NB4 (cell line): ENCODE results near the gene FAM20A.

ENCODE experiments used
- DNase-seq: peaks from one replicate; pipeline ENCODE4 v3.0.0; 2010; ENCODE audit warnings: low read depth
- H3K4me3 ChIP-seq: one replicate; pipeline ENCODE4 v1.5.1; 2011; ENCODE audit warnings: mild to moderate bottlenecking, low read depth, low read length, moderate library complexity
- MAX ChIP-seq: IDR thresholded peaks from 2 replicates; pipeline ENCODE4 v1.6.1; 2011; ENCODE audit warnings: low read depth, low read length
- MYC ChIP-seq: IDR thresholded peaks from 2 replicates; pipeline ENCODE4 v1.6.1; 2011; ENCODE audit warnings: low read depth, low read length
- POLR2A ChIP-seq: IDR thresholded peaks from 2 replicates; pipeline ENCODE4 v1.6.1; 2011; ENCODE audit warnings: mild to moderate bottlenecking; ENCODE audit not compliant: insufficient read length; ENCODE audit errors: extremely low read depth
- TF ChIP-seq, protein P1 (sequence below): IDR thresholded peaks from one replicate; pipeline ENCODE4 v1.5.1; 2012; ENCODE audit warnings: low read depth, low read length

The FAM20A gene

DNA sequence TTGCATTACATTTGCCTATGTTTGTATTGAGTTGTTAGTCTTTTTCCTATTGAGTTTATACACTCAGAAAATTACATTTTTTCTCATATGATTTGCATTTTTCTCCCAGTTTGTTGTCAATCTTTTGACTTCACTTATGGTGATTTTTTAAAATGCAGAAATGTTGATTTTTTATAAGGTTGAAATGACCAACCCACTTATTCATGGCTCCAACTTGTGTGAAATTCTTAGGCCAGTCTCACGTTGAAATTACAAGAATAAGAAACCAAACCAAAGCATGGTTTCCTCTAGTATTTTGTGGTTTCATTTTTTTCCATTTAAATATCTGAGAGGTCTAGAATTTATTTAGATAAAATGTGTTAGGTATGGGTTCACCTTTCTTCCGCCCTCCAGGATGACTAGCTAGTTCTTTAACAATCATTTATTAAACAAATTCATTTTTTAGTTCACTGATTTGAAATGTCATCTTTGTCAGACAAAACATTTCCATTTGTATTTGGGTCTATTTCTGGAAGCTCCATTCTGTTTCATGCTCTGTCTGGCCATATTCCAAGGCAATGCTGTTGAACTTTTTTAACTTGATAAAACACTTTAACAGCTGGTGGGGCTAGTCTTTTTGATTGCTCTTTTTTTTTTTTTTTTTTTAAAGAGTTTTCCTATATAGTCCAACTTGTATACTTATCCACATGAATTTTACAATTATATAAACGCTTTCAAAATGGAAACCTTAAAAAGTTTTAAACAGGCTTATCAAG, 40.0 kb downstream of the FAM20A start:
- TF ChIP-seq, protein P1, sequence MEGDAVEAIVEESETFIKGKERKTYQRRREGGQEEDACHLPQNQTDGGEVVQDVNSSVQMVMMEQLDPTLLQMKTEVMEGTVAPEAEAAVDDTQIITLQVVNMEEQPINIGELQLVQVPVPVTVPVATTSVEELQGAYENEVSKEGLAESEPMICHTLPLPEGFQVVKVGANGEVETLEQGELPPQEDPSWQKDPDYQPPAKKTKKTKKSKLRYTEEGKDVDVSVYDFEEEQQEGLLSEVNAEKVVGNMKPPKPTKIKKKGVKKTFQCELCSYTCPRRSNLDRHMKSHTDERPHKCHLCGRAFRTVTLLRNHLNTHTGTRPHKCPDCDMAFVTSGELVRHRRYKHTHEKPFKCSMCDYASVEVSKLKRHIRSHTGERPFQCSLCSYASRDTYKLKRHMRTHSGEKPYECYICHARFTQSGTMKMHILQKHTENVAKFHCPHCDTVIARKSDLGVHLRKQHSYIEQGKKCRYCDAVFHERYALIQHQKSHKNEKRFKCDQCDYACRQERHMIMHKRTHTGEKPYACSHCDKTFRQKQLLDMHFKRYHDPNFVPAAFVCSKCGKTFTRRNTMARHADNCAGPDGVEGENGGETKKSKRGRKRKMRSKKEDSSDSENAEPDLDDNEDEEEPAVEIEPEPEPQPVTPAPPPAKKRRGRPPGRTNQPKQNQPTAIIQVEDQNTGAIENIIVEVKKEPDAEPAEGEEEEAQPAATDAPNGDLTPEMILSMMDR: no peak
- TF ChIP-seq MYC (no peak), MAX (no peak), POLR2A (no peak)
- no peak overlapping the region for H3K4me3 ChIP-seq
- no peak for DNase-seq

DNA sequence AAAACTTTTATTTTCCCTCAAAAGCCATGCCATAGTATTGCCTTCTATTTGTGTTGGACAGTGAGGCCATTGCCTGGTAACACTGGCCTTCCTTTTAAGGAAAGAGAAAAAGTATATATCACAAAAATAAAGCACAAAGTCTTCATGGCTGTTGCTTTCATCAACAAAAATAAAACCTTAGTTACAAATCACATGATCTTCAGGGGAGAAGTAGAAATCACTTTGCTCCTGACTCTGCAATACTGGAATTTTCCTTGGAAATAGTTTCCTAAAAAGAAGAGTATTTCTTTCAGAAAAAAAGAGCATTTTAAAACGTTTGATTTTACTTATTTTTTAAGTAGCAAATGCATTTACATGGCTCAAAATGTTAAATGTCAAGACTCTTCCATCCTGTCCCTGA, 41.9 kb downstream of the FAM20A start:
- DNase-seq: no peak
- TF ChIP-seq MAX (no peak), MYC (no peak), POLR2A (no peak)
- TF ChIP-seq, protein P1: no peak
- H3K4me3 ChIP-seq: no peak overlapping the region

DNA sequence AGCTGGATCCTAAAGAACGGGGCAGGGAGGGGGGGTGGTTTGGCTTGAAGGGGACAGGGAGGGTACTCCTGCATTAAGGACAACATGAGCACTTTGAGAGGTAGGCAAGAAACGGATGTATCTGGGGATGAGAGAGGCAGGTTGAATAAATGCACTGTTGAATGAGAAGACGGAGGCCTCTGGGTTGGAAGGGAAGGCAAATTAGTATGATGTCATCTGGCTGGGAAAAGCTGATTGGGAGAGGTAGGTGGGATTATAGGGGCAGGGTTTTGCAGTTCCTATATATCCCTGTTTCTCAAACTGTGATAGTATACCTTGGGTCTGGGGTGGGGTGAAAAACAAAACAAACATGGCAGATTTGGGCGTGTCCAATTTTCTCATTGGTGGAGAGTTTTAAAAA, 44.6 kb downstream of the FAM20A start:
- H3K4me3 ChIP-seq: no peak overlapping the region
- TF ChIP-seq MAX: no peak
- no peak for TF ChIP-seq POLR2A
- TF ChIP-seq MYC: no peak
- TF ChIP-seq, protein P1: no peak
- no peak for DNase-seq

- TF ChIP-seq, protein P1: no peak
- no peak for TF ChIP-seq MYC
- TF ChIP-seq MAX: no peak
- no peak for TF ChIP-seq POLR2A
- no peak overlapping the region for H3K4me3 ChIP-seq
- DNase-seq: no peak
Observed at GRCh38 chr17:68544111-68544915, 56.9 kb downstream of the FAM20A start.

- H3K4me3 ChIP-seq: no peak overlapping the region
- no peak for TF ChIP-seq MYC
- TF ChIP-seq MAX: no peak
- no peak for TF ChIP-seq POLR2A
- DNase-seq: no peak
Observed at GRCh38 chr17:68542698-68543463, 58.3 kb downstream of the FAM20A start.
